Liver (tissue), 9 donors: ENCODE measurements around the gene PCNT. TPM values are rescaled to one million over a fixed set of nuclear protein-coding genes. Genes with fewer than 3 reads are reported as not detected.

Experiments
- DNase-seq: peaks from one replicate; pipeline ENCODE4 v3.0.0-alpha.2; 2017; ENCODE audit warnings: low spot score
- H3K27ac ChIP-seq, 2 donors: one replicate each; pipeline ENCODE4 v1.7.0; 2013; ENCODE audit warnings: inconsistent platforms in 2 of 2, low read length in 2 of 2, control low read depth in 1 of 2, low read depth in 1 of 2, mild to moderate bottlenecking in 1 of 2
- H3K27me3 ChIP-seq, 4 donors: one replicate each; pipeline versions ENCODE4 v1.6.1 to v1.7.0; 2013; ENCODE audit warnings: low read length in 3 of 4, inconsistent platforms in 1 of 4, mild to moderate bottlenecking in 1 of 4, moderate library complexity in 1 of 4; ENCODE audit not compliant: control insufficient read depth in 4 of 4, insufficient read depth in 4 of 4
- H3K36me3 ChIP-seq, 4 donors: one replicate each; pipeline versions ENCODE4 v1.6.1 to v1.7.0; 2013; ENCODE audit warnings: low read length in 3 of 4, mild to moderate bottlenecking in 3 of 4, low read depth in 1 of 4, moderate library complexity in 1 of 4; ENCODE audit not compliant: control insufficient read depth in 4 of 4, insufficient read depth in 3 of 4
- H3K4me1 ChIP-seq, 4 donors: one replicate each; pipeline versions ENCODE4 v1.6.1 to v1.7.0; 2013; ENCODE audit warnings: low read length in 3 of 4, mild to moderate bottlenecking in 3 of 4, moderate library complexity in 1 of 4; ENCODE audit not compliant: control insufficient read depth in 4 of 4, insufficient read depth in 4 of 4
- H3K4me3 ChIP-seq, 3 donors: one replicate each; pipeline versions ENCODE4 v1.6.1 to v1.7.0; 2013; ENCODE audit warnings: low read length in 3 of 3, control low read depth in 1 of 3, low read depth in 1 of 3, mild to moderate bottlenecking in 1 of 3
- H3K9ac ChIP-seq, 2 donors: one replicate each; pipeline ENCODE4 v1.7.0; 2013; ENCODE audit warnings: low read length in 2 of 2, mild to moderate bottlenecking in 2 of 2, moderate library complexity in 2 of 2, control low read depth in 1 of 2, low read depth in 1 of 2
- H3K9me3 ChIP-seq, 4 donors: one replicate each; pipeline versions ENCODE4 v1.6.1 to v1.7.0; 2013; ENCODE audit warnings: low read length in 3 of 4; ENCODE audit not compliant: control insufficient read depth in 4 of 4
- ATF3 ChIP-seq: IDR thresholded peaks from 2 replicates; pipeline ENCODE4 v1.6.1; 2016; ENCODE audit warnings: antibody characterized with exemption
- CTCF ChIP-seq: fragments of 150-350 bp; IDR thresholded peaks from 2 replicates; pipeline ENCODE4 v1.5.1; 2017; ENCODE audit warnings: improper control_type of control experiment, low read depth, low read length; ENCODE audit not compliant: missing input control
- EGR1 ChIP-seq, 2 donors: IDR thresholded peaks; 2 replicates each; pipeline ENCODE4 v1.6.1; 2016 to 2018; ENCODE audit warnings: antibody characterized with exemption in 2 of 2, low read depth in 2 of 2
- FOXA1 ChIP-seq: IDR thresholded peaks from 2 replicates; pipeline ENCODE4 v1.6.1; 2016; ENCODE audit warnings: antibody characterized with exemption
- FOXA2 ChIP-seq: IDR thresholded peaks from 2 replicates; pipeline ENCODE4 v1.6.1; 2016; ENCODE audit warnings: antibody characterized with exemption
- GABPA ChIP-seq, 2 donors: IDR thresholded peaks in 1 of 2; conservative IDR thresholded peaks in 1 of 2; 2 replicates each; pipeline ENCODE4 v1.6.1; 2016; ENCODE audit warnings: antibody characterized with exemption in 2 of 2, mild to moderate bottlenecking in 1 of 2, moderate library complexity in 1 of 2
- HNF4A ChIP-seq, 2 donors: conservative IDR thresholded peaks; 2 replicates each; pipeline ENCODE4 v1.6.1; 2016; ENCODE audit warnings: antibody characterized with exemption in 2 of 2, mild to moderate bottlenecking in 2 of 2
- JUND ChIP-seq, 2 donors: IDR thresholded peaks; 2 replicates each; pipeline ENCODE4 v1.6.1; 2016; ENCODE audit warnings: antibody characterized with exemption in 2 of 2
- MAX ChIP-seq: IDR thresholded peaks from 2 replicates; pipeline ENCODE4 v1.6.1; 2016; ENCODE audit warnings: antibody characterized with exemption
- RAD21 ChIP-seq, 2 donors: IDR thresholded peaks; 2 replicates each; pipeline ENCODE4 v1.6.1; 2016; ENCODE audit warnings: antibody characterized with exemption in 2 of 2, mild to moderate bottlenecking in 2 of 2
- REST ChIP-seq: IDR thresholded peaks from 2 replicates; pipeline ENCODE4 v1.6.1; 2016; ENCODE audit warnings: antibody characterized with exemption, mild to moderate bottlenecking
- RXRA ChIP-seq, 2 donors: IDR thresholded peaks; 2 replicates each; pipeline ENCODE4 v1.6.1; 2017 to 2018; ENCODE audit warnings: antibody characterized with exemption in 2 of 2, mild to moderate bottlenecking in 1 of 2
- SP1 ChIP-seq: IDR thresholded peaks from 2 replicates; pipeline ENCODE4 v1.6.1; 2018; ENCODE audit warnings: antibody characterized with exemption, mild to moderate bottlenecking
- TAF1 ChIP-seq: conservative IDR thresholded peaks from 2 replicates; pipeline ENCODE4 v1.6.1; 2016; ENCODE audit warnings: antibody characterized with exemption, mild to moderate bottlenecking
- YY1 ChIP-seq: IDR thresholded peaks from 2 replicates; pipeline ENCODE4 v1.6.1; 2016; ENCODE audit warnings: antibody characterized with exemption, mild to moderate bottlenecking
- ZBTB33 ChIP-seq: IDR thresholded peaks from 2 replicates; pipeline ENCODE4 v1.6.1; 2016; ENCODE audit warnings: antibody characterized with exemption
- WGBS: extraction: QIAGEN DNeasy Blood & Tissue Kit; methylation state at CpG from one replicate; pipeline ENCODE4 v1.1.7; 2013; 5-methylcytosine and 5-hydroxymethylcytosine counted together
- polyA plus RNA-seq, 2 donors: library from polyadenylated mRNA; stranded (reverse) in 1 of 2; unstranded in 1 of 2; fragments of 200-250 nt in 1 of 2; fragments of >200 nt in 1 of 2; fragmentation: Nextera tagmentation in 1 of 2; extraction: Ambion mirVana in 1 of 2; gene quantifications; one replicate each; pipeline versions ENCODE4 v1.2.1 to v1.2.3, GENCODE V29; 2013 to 2015
- total RNA-seq, 2 donors: library from RNA; depleted of rRNA; stranded (reverse); fragments of >200 nt; gene quantifications; one replicate each; pipeline ENCODE4 v1.2.3, GENCODE V29; 2014
- donor health status: healthy.
- donor health status: healthy.
- donor health status: healthy.
- donor health status: healthy.
- donor health status: healthy.

Gene PCNT
- total and polyA plus RNA-seq, 4 donors: 6.7 to 36.8 (median 15.2) TPM

- no peak overlapping the region for H3K9ac ChIP-seq
- DNase-seq: no peak
These were observed 148.3 kb downstream of the PCNT start for GRCh38 chr21:46472246-46472645.

GRCh38 chr21:46474382-46474781, 150.4 kb downstream of the PCNT start:
- no peak overlapping the region for H3K27ac ChIP-seq
- H3K4me3 ChIP-seq: no peak overlapping the region
- peaks cover 0 to 3% (median 0%) of the 10 kb centered on the region in 4 donors for H3K4me1 ChIP-seq
- DNase-seq: no peak
- no peaks in the 10 kb centered on the region for H3K36me3 ChIP-seq
- TF ChIP-seq GABPA (IDR thresholded peaks at IDR 0.05 in 1 of 2, conservative IDR thresholded peaks at IDR 0.05 in 1 of 2): no peak
- no peak for TF ChIP-seq MAX
- no peak for TF ChIP-seq FOXA2
- TF ChIP-seq HNF4A (conservative IDR thresholded peaks at IDR 0.05): no peak
- no peak for TF ChIP-seq REST
- no peak for TF ChIP-seq SP1
- TF ChIP-seq EGR1 (IDR thresholded peaks at IDR 0.05; ENCODE audit: low read depth in 2 of 2): no peak
- TF ChIP-seq FOXA1: no peak
- TF ChIP-seq RAD21 (IDR thresholded peaks at IDR 0.05): no peak
- TF ChIP-seq TAF1: no peak
- no peak for TF ChIP-seq ATF3
- no peak for TF ChIP-seq JUND (IDR thresholded peaks at IDR 0.05)
- no peak for TF ChIP-seq ZBTB33
- TF ChIP-seq CTCF: no peak
- no peak for TF ChIP-seq YY1
- TF ChIP-seq RXRA (IDR thresholded peaks at IDR 0.05): no peak
- WGBS: 95% methylated on average over 2 of the region's 2 CpGs
- no peaks in the 10 kb centered on the region for H3K27me3 ChIP-seq
- no peaks in the 10 kb centered on the region for H3K9me3 ChIP-seq
- H3K9ac ChIP-seq: no peak overlapping the region

More at GRCh38 chr21:46472246-46472645, 148.3 kb downstream of the PCNT start:
- 82% methylated on average over 6 of the region's 6 CpGs for WGBS
- Histone ChIP-seq H3K4me1 (peaks cover 0 to 2% (median 0%) of the 10 kb centered on the region in 4 donors), H3K36me3 (peaks cover 0 to 3% (median 0%) of the 10 kb centered on the region in 4 donors), H3K4me3 (no peak overlapping the region), H3K9me3 (no peaks in the 10 kb centered on the region), H3K27me3 (no peaks in the 10 kb centered on the region), H3K27ac (no peak overlapping the region)
- TF ChIP-seq SP1 (no peak), RAD21 (IDR thresholded peaks at IDR 0.05) (no peak)
